ENCODE measurements around the gene C15orf39.
"Not testable (repeated sequence)": the region's sequence is repeated elsewhere in the genome, so short reads cannot be mapped to it uniquely, and the experiment has no call there.

DNA sequence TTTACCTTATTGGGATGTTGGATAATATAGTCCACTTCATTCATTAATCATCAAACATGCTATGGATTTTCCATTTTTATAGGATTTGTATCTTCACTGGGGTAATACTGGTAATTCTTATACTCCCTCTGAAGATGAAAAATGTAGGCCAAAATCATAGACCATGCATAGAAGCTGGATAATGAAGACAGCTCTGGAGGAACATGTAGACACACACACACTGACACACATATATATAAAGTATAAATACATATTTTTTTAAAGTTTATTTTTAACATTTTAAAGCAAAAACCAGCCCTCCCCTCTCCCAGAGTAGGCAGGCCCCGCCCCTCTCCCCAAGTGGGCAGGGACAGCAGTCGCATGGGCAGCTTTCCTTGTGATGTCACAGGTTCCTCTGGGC lies 56.4 kb downstream of the C15orf39 start, which contains the start of gene GOLGA6C:
- TF ChIP-seq, protein P1, sequence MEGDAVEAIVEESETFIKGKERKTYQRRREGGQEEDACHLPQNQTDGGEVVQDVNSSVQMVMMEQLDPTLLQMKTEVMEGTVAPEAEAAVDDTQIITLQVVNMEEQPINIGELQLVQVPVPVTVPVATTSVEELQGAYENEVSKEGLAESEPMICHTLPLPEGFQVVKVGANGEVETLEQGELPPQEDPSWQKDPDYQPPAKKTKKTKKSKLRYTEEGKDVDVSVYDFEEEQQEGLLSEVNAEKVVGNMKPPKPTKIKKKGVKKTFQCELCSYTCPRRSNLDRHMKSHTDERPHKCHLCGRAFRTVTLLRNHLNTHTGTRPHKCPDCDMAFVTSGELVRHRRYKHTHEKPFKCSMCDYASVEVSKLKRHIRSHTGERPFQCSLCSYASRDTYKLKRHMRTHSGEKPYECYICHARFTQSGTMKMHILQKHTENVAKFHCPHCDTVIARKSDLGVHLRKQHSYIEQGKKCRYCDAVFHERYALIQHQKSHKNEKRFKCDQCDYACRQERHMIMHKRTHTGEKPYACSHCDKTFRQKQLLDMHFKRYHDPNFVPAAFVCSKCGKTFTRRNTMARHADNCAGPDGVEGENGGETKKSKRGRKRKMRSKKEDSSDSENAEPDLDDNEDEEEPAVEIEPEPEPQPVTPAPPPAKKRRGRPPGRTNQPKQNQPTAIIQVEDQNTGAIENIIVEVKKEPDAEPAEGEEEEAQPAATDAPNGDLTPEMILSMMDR (IDR thresholded peaks at IDR 0.05 in 4 of 5, conservative IDR thresholded peaks at IDR 0.05 in 1 of 5) = not testable (repeated sequence)
- TF ChIP-seq POLR2A (IDR thresholded peaks at IDR 0.05) = not testable (repeated sequence)
